Nephron progenitor cell (in vitro differentiated cells): ENCODE results near the gene RRH.

ENCODE experiments used
- DNase-seq: peaks from one replicate; pipeline ENCODE4 v3.0.0; 2021
- H3K27ac Mint-ChIP-seq: 2 replicates; pipeline ENCODE4 v1.8.0; 2021; ENCODE audit warnings: mild to moderate bottlenecking, moderate library complexity, mixed read lengths
- H3K27me3 Mint-ChIP-seq: 2 replicates; pipeline ENCODE4 v1.8.0; 2021; ENCODE audit warnings: mild to moderate bottlenecking, low read depth, mixed read lengths; ENCODE audit not compliant: poor library complexity
- H3K36me3 Mint-ChIP-seq: 2 replicates; pipeline ENCODE4 v1.8.0; 2021; ENCODE audit warnings: low read depth, mixed read lengths
- H3K4me1 Mint-ChIP-seq: 2 replicates; pipeline ENCODE4 v1.8.0; 2021; ENCODE audit warnings: mixed read lengths
- H3K4me3 Mint-ChIP-seq: 2 replicates; pipeline ENCODE4 v1.8.0; 2021; ENCODE audit warnings: mild to moderate bottlenecking, moderate library complexity, mixed read lengths
- H3K9me3 Mint-ChIP-seq: 2 replicates; pipeline ENCODE4 v1.8.0; 2021; ENCODE audit warnings: mild to moderate bottlenecking, moderate library complexity, mixed read lengths
- TF ChIP-seq, protein P1 (sequence below): fragments of 200-600 bp; sonication (generic); IDR thresholded peaks from 2 replicates; pipeline ENCODE4 v1.5.0; 2021; ENCODE audit warnings: antibody characterized with exemption

The RRH gene

DNA sequence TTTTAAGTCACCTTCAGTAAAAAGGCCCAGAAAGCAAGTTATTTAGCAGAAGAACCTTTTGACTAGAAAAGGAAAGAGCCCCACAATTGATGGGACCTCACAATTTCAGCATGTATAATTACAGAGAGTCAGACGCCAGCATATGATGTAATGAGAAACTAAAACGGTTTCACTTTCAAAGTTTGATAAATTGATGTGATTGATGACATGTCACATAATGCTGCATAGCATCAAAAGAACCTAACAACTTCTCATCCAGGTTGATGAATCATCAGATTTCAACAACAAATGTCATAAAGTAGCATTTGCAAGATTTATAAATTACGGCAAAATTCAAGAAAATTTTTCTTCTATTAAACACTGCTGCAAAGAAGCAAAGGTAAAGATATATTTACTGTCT is 16.1 kb upstream of the RRH start:
- H3K9me3 Mint-ChIP-seq = no peaks in the 10 kb centered on the region
- TF ChIP-seq, protein P1, sequence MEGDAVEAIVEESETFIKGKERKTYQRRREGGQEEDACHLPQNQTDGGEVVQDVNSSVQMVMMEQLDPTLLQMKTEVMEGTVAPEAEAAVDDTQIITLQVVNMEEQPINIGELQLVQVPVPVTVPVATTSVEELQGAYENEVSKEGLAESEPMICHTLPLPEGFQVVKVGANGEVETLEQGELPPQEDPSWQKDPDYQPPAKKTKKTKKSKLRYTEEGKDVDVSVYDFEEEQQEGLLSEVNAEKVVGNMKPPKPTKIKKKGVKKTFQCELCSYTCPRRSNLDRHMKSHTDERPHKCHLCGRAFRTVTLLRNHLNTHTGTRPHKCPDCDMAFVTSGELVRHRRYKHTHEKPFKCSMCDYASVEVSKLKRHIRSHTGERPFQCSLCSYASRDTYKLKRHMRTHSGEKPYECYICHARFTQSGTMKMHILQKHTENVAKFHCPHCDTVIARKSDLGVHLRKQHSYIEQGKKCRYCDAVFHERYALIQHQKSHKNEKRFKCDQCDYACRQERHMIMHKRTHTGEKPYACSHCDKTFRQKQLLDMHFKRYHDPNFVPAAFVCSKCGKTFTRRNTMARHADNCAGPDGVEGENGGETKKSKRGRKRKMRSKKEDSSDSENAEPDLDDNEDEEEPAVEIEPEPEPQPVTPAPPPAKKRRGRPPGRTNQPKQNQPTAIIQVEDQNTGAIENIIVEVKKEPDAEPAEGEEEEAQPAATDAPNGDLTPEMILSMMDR = no peak
- DNase-seq = no peak
- H3K36me3 Mint-ChIP-seq = no peaks in the 10 kb centered on the region
- H3K4me3 Mint-ChIP-seq = no peak overlapping the region
- H3K27ac Mint-ChIP-seq = no peak overlapping the region
- H3K4me1 Mint-ChIP-seq = peaks cover 25% of the 10 kb centered on the region
- H3K27me3 Mint-ChIP-seq = peaks cover 9% of the 10 kb centered on the region

DNA sequence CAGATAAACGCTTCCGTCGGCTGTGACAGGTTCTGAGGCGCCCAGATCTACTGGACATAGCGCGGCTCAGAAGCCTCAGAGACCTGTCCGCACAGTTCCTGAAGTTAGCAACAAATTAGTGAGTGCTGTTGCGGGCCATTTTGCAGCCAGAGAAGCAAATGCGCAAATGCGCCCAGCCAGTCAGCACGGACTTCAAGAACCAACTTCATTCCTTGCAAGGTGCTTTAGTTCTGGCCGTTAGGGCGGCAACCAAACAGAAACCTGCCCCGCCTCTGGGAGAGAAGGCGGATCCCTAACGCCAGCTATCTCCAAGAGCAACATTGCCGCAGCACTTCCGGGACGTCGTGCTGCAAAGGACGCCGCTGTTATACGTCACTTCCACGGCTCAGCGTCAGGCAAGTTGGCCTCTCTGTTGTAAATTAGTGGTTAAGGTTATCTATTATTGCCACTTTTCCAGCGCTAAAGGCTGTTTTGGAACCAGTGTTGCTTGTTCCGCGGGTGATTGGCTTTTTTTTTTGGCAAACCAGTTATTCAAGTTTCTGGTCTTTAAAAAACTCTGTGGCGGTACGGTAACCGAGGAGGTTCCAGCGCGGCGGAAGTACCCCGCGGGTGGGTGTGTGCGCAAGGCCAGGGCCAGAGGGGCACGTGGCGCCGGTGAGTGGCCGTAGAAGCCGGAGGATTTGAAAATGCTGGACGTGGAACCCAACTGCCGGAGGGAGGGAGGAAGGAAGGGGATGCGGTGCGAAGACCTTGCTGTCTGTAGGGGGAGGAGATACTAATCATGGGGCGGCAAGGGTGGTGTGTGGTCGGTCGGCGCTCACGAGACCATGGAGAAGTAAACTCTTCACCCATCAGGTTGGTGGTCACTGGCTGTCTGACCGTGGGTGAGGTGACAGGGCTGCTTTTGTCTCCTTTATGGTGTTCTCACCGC is 12.4 kb upstream of the RRH start, which contains the start of gene GAR1:
GAR1 (plus strand) TSS at position 612 of the 931 bp plus-strand sequence. CDS start 403 bp downstream, outside the sequence.
- no peaks in the 10 kb centered on the region for H3K9me3 Mint-ChIP-seq
- peaks cover 9% of the 10 kb centered on the region for H3K27me3 Mint-ChIP-seq
- DNase-seq = peak; percentile 82
- H3K36me3 Mint-ChIP-seq = peaks cover 35% of the 10 kb centered on the region
- peak within 1 kb of the TSS; percentile 100 for H3K4me3 Mint-ChIP-seq
- peak within 1 kb of the TSS; percentile 98 for H3K27ac Mint-ChIP-seq
- TF ChIP-seq, protein P1 = no peak
- peaks cover 53% of the 10 kb centered on the region for H3K4me1 Mint-ChIP-seq

DNA sequence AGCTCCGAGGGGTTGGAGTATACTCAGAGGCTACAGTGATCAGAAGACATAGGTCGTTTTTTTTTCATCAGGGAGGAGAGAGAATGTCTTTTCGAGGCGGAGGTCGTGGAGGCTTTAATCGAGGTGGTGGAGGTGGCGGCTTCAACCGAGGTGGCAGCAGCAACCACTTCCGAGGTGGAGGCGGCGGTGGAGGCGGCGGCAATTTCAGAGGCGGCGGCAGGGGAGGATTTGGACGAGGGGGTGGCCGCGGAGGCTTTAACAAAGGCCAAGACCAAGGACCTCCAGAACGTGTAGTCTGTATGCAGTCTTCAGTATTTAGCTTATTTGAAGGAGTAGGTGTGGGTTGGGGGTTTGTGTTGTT is 11.7 kb upstream of the RRH start:
- TF ChIP-seq, protein P1 = no peak
- Mint-ChIP-seq H3K4me3 (peak overlapping the region; percentile 100), H3K9me3 (no peaks in the 10 kb centered on the region), H3K36me3 (peaks cover 39% of the 10 kb centered on the region), H3K27ac (peak overlapping the region; percentile 98), H3K4me1 (peaks cover 49% of the 10 kb centered on the region), H3K27me3 (peaks cover 7% of the 10 kb centered on the region)
- DNase-seq = peak; percentile 35

DNA sequence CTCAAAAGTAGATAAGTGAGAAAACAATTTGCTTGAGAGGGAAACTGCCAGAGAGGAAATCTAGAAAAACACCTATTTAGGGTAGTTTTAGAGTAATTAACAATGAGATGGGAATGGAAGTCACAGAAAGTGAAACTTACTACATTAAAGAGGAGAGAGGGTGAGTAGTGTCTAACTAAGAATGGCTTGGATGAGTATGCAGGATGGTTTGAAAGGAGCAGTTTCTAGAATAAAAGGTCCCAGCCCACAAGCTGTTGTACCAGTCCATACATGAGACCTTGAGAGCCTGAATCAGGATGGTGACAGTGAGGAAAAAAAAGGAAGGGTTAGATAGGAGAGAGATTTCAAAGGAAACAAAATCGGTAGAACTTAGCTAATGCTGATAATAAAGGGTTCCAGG is 10.9 kb upstream of the RRH start:
- Mint-ChIP-seq H3K36me3 (peaks cover 41% of the 10 kb centered on the region), H3K4me1 (peaks cover 48% of the 10 kb centered on the region)
- TF ChIP-seq, protein P1 = no peak

DNA sequence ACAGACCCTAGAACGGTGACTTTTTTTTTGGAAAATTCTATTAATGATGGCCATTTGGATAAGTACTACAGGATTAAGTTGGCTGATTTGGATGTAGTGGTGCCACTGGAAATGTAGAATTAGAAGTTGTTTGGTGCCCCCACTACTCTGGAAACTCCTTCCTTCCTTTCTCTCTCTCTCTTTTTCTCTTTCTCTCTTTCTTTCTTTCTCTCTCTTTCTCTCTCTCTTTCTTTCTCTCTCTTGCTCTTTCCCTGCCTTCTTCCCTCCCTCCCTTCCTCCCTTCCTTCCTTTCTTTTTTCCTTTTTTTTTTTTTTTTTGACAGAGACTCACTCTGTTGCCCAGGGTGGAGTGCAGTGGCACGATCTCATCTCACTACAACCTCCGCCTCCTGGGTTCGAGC is 9.5 kb upstream of the RRH start:
- Mint-ChIP-seq H3K4me3 (no peak overlapping the region), H3K27me3 (no peaks in the 10 kb centered on the region), H3K9me3 (no peaks in the 10 kb centered on the region), H3K4me1 (peaks cover 48% of the 10 kb centered on the region), H3K27ac (no peak overlapping the region), H3K36me3 (peaks cover 52% of the 10 kb centered on the region)
- no peak for DNase-seq
- TF ChIP-seq, protein P1 = no peak

More for the DNA sequence above, 10.9 kb upstream of the RRH start:
- H3K4me3 Mint-ChIP-seq = peak overlapping the region; percentile 100
- H3K27me3 Mint-ChIP-seq = peaks cover 5% of the 10 kb centered on the region
- no peaks in the 10 kb centered on the region for H3K9me3 Mint-ChIP-seq
- DNase-seq = no peak
- no peak overlapping the region for H3K27ac Mint-ChIP-seq
